ENCODE data around the gene TBC1D5. TPM values are rescaled to one million over a fixed set of nuclear protein-coding genes. Genes with fewer than 3 reads are reported as not detected.
"Not testable (repeated sequence)": the region's sequence is repeated elsewhere in the genome, so short reads cannot be mapped to it uniquely, and the experiment has no call there.

The TBC1D5 gene
- total RNA-seq, 1 donor from 2014 or later = 32.1 TPM

- no peak overlapping the region for H3K4me3 ChIP-seq (ENCODE audit: low read depth, low read length)
- TF ChIP-seq CTCF (conservative IDR thresholded peaks at IDR 0.05; ENCODE audit: low read depth, low read length) = no peak
- no peak for DNase-seq (ENCODE audit: low read depth)
Measured at GRCh38 chr3:17642474-17642873, 100.0 kb downstream of the TBC1D5 start.

- no peak overlapping the region for H3K4me3 ChIP-seq (ENCODE audit: low read depth, low read length)
- TF ChIP-seq CTCF (conservative IDR thresholded peaks at IDR 0.05; ENCODE audit: low read depth, low read length) = no peak
- no peak for DNase-seq (ENCODE audit: low read depth)
Measured at GRCh38 chr3:17640466-17640865, 102.0 kb downstream of the TBC1D5 start.

- DNase-seq (ENCODE audit: low read depth) = no peak
- no peak for TF ChIP-seq CTCF (conservative IDR thresholded peaks at IDR 0.05; ENCODE audit: low read depth, low read length)
- H3K4me3 ChIP-seq (ENCODE audit: low read depth, low read length) = no peak overlapping the region
Measured at GRCh38 chr3:17639765-17640164, 102.7 kb downstream of the TBC1D5 start.

GRCh38 chr3:17639257-17639656, 103.2 kb downstream of the TBC1D5 start:
- no peak overlapping the region for H3K4me3 ChIP-seq (ENCODE audit: low read depth, low read length)
- TF ChIP-seq CTCF (conservative IDR thresholded peaks at IDR 0.05; ENCODE audit: low read depth, low read length) = no peak
- no peak for DNase-seq (ENCODE audit: low read depth)

- no peak overlapping the region for H3K4me3 ChIP-seq (ENCODE audit: low read depth, low read length)
- no peak for TF ChIP-seq CTCF (conservative IDR thresholded peaks at IDR 0.05; ENCODE audit: low read depth, low read length)
- no peak for DNase-seq (ENCODE audit: low read depth)
Measured at GRCh38 chr3:17638356-17638755, 104.1 kb downstream of the TBC1D5 start.

GRCh38 chr3:17635675-17636074, 106.8 kb downstream of the TBC1D5 start:
- not testable (repeated sequence) for DNase-seq (ENCODE audit: low read depth); H3K4me3 ChIP-seq (ENCODE audit: low read depth, low read length)

GRCh38 chr3:17634964-17635363, 107.5 kb downstream of the TBC1D5 start:
- no peak for DNase-seq (ENCODE audit: low read depth)
- no peak overlapping the region for H3K4me3 ChIP-seq (ENCODE audit: low read depth, low read length)
- no peak for TF ChIP-seq CTCF (conservative IDR thresholded peaks at IDR 0.05; ENCODE audit: low read depth, low read length)

- no peak for DNase-seq (ENCODE audit: low read depth)
- TF ChIP-seq CTCF (conservative IDR thresholded peaks at IDR 0.05; ENCODE audit: low read depth, low read length) = no peak
- no peak overlapping the region for H3K4me3 ChIP-seq (ENCODE audit: low read depth, low read length)
Measured at GRCh38 chr3:17634201-17634600, 108.2 kb downstream of the TBC1D5 start.

Measured in epithelial cell of proximal tubule (primary cell).